Measurements from ENCODE around the gene SSBP2. TPM values are rescaled to one million over a fixed set of nuclear protein-coding genes. Genes with fewer than 3 reads are reported as not detected.

Gene SSBP2
- total RNA-seq, 1 experiment from 2014 or later: 5.2 TPM

DNA sequence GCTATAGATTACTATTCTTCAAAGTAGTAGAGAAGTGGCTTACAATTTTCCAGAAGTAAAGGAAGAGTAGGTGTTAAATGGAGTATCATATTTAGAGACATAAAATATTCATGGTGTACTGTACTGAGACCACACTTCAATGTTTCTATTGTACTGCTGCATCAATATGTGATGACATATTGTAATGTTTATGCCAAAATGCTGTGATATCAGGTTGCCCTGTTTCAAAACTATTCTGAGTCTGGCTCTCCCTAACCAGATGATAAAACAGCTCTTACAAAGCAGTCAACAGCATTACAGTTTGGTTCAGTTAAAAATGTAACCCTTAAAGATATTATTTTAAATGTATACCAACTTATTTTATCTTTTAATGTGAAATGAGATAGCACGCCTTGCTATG lies 326.2 kb downstream of the SSBP2 start:
- POLR2A ChIA-PET: no interaction called here
- no TSS peak for BruUV-seq (replicated peaks)
- no peak for DNase-seq (ENCODE audit: low read depth, low spot score)

More for the DNA sequence above, 326.2 kb downstream of the SSBP2 start:
- no peak overlapping the region for H3K4me2 ChIP-seq (ENCODE audit: low read length)
- no peak overlapping the region for H3K27ac ChIP-seq (ENCODE audit: low read depth, low read length)
- H4K20me1 ChIP-seq (ENCODE audit: insufficient read depth): no peaks in the 10 kb centered on the region
- no peak for ATAC-seq
- peaks cover 0 to 11% of the 10 kb centered on the region in 2 experiments; a peak in 2 of 4 replicates for H3K4me1 ChIP-seq (ENCODE audit: control insufficient read depth in 1 of 2, insufficient read depth in 2 of 2, low read length in 2 of 2)
- no peaks in the 10 kb centered on the region for H3K79me2 ChIP-seq (ENCODE audit: insufficient read depth, low read length)
- no peak overlapping the region for H3K9ac ChIP-seq (ENCODE audit: low read length)
- H3K27me3 ChIP-seq (ENCODE audit: insufficient read depth, low read length): no peaks in the 10 kb centered on the region
- TF ChIP-seq EGR1 (IDR thresholded peaks at IDR 0.05; ENCODE audit: low read depth) (no peak), SP1 (IDR thresholded peaks at IDR 0.05; ENCODE audit: low read depth) (no peak), JUND (IDR thresholded peaks at IDR 0.05) (no peak), EZH2 (IDR thresholded peaks at IDR 0.05) (no peak), POLR2AphosphoS5 (IDR thresholded peaks at IDR 0.05; ENCODE audit: low read depth, low read length) (no peak), ZFX (IDR thresholded peaks at IDR 0.05) (no peak), MAX (IDR thresholded peaks at IDR 0.05) (no peak), SIN3A (IDR thresholded peaks at IDR 0.05; ENCODE audit: low read depth) (no peak), SRF (IDR thresholded peaks at IDR 0.05; ENCODE audit: low read depth) (no peak), RAD21 (IDR thresholded peaks at IDR 0.05; ENCODE audit: low read depth) (no peak), CTCF (IDR thresholded peaks at IDR 0.05 in 2 of 3, conservative IDR thresholded peaks at IDR 0.05 in 1 of 3; ENCODE audit: borderline replicate concordance in 1 of 3, insufficient read depth in 1 of 3, low read depth in 2 of 3, low read length in 2 of 3) (no peak)
- TF ChIP-seq, protein P1, sequence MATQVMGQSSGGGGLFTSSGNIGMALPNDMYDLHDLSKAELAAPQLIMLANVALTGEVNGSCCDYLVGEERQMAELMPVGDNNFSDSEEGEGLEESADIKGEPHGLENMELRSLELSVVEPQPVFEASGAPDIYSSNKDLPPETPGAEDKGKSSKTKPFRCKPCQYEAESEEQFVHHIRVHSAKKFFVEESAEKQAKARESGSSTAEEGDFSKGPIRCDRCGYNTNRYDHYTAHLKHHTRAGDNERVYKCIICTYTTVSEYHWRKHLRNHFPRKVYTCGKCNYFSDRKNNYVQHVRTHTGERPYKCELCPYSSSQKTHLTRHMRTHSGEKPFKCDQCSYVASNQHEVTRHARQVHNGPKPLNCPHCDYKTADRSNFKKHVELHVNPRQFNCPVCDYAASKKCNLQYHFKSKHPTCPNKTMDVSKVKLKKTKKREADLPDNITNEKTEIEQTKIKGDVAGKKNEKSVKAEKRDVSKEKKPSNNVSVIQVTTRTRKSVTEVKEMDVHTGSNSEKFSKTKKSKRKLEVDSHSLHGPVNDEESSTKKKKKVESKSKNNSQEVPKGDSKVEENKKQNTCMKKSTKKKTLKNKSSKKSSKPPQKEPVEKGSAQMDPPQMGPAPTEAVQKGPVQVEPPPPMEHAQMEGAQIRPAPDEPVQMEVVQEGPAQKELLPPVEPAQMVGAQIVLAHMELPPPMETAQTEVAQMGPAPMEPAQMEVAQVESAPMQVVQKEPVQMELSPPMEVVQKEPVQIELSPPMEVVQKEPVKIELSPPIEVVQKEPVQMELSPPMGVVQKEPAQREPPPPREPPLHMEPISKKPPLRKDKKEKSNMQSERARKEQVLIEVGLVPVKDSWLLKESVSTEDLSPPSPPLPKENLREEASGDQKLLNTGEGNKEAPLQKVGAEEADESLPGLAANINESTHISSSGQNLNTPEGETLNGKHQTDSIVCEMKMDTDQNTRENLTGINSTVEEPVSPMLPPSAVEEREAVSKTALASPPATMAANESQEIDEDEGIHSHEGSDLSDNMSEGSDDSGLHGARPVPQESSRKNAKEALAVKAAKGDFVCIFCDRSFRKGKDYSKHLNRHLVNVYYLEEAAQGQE (IDR thresholded peaks at IDR 0.05; ENCODE audit: low read depth): no peak
- TF ChIP-seq, protein P2, sequence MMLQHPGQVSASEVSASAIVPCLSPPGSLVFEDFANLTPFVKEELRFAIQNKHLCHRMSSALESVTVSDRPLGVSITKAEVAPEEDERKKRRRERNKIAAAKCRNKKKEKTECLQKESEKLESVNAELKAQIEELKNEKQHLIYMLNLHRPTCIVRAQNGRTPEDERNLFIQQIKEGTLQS (IDR thresholded peaks at IDR 0.05): no peak
- no peaks in the 10 kb centered on the region for H3K36me3 ChIP-seq (ENCODE audit: control insufficient read depth in 1 of 2, insufficient read depth in 2 of 2, low read length in 2 of 2)
- no peak overlapping the region for H2AFZ ChIP-seq (ENCODE audit: low read depth, low read length, poor library complexity, severe bottlenecking)
- no peak overlapping the region for H3K4me3 ChIP-seq (replicated peaks in 1 of 2; ENCODE audit: low read depth in 1 of 2, low read length in 2 of 2)
- H3K9me2 ChIP-seq (ENCODE audit: insufficient read depth): no peaks in the 10 kb centered on the region
- RAD21 ChIA-PET (ENCODE audit: low non-redundant PET in 1 of 2, low total read pairs in 2 of 2, uncharacterized antibody in 2 of 2, unreplicated experiment in 2 of 2): no interaction called here
- H3K9me3 ChIP-seq (ENCODE audit: control insufficient read depth in 1 of 2, insufficient read depth in 1 of 2, low read depth in 1 of 2, low read length in 2 of 2): no peaks in the 10 kb centered on the region
- intact Hi-C loops (cut with micrococcal nuclease): loop anchor here (1.0 to 5.0 kb wide), 4 partner anchors 323 to 800 kb away; no protein-coding TSS in a partner anchor
- CTCF ChIA-PET: interaction anchor here (0.7 to 2.3 kb wide), 7 partner anchors 14 to 801 kb away, joined by 3 to 32 read pairs (median 3); no protein-coding TSS in a partner anchor

All from HCT116 (cell line).